ENCODE results near the gene C12orf54. TPM values are rescaled to one million over a fixed set of nuclear protein-coding genes. Genes with fewer than 3 reads are reported as not detected.
"Not testable (repeated sequence)": the region's sequence is repeated elsewhere in the genome, so short reads cannot be mapped to it uniquely, and the experiment has no call there.

Gene C12orf54
- total RNA-seq, 1 donor from 2014 or later, result not detected

DNA sequence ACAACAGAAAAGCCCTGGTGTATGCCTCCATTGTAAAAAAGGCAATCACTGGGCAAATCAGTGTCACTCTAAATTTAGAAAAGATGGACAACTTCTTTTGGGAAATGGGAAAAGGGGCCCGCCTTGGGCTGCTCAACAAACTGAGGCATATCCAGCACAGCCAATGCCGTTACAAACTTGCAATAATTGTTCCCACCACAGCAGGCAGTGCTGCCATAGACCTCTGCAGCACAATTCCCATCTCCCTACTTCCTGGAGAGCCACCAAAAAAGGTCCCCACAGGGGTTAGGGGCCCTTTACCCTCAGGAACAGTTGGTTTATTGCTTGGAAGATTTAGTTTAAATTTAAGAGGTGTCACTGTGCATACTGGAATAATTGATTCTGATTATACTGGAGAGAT, 26.7 kb downstream of the C12orf54 start:
- DNase-seq (ENCODE audit: low spot score), result no peak

GRCh38 chr12:48510111-48510510, 27.8 kb downstream of the C12orf54 start:
- no peak for DNase-seq (ENCODE audit: low spot score)

GRCh38 chr12:48512855-48513254, 30.6 kb downstream of the C12orf54 start:
- DNase-seq (ENCODE audit: low spot score), result no peak

DNA sequence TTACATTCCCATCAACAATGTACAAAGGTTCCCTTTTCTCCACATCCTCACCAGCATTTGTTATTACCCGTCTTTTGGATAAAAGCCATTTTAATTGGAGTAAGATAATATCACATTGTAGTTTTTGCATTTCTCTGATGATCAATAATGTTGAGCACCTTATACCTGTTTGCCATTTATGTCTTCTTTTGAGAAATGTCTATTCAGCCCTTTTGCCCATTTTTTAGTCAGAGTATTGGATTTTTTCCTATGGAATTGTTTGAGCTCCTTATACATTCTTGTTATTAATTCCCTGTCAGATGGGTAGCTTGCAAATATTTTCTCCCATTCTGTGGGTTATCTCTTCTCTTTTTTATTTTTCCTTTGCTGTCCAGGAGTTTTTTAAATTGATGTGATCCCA, 32.4 kb downstream of the C12orf54 start:
- DNase-seq (ENCODE audit: low spot score), result no peak

GRCh38 chr12:48520381-48520780, 38.1 kb downstream of the C12orf54 start:
- not testable (repeated sequence) for DNase-seq (ENCODE audit: low spot score)

DNA sequence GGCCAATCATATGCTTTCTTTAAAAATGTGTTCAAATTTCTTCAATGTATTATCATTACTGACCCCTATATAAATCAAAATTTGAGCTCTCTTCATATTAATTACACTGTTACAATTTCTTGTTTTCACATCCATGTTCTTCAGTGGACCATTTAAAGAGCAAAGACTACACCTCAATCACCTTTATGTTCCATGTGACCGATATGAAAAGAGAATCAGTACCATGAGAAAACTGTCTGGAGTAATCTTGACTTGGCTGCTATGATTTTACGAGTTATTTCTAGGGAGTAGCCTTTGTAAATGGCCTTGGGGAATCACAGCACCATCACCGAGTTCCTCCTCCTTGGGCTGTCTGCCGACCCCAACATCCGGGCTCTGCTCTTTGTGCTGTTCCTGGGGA, 43.0 kb downstream of the C12orf54 start, which contains the start of gene OR8S1:
Gene OR8S1 (plus strand): TSS at position 301 of the 400 bp plus-strand sequence. CDS start 0 bp downstream, at position 301.
- no peak for DNase-seq (ENCODE audit: low spot score)

DNA sequence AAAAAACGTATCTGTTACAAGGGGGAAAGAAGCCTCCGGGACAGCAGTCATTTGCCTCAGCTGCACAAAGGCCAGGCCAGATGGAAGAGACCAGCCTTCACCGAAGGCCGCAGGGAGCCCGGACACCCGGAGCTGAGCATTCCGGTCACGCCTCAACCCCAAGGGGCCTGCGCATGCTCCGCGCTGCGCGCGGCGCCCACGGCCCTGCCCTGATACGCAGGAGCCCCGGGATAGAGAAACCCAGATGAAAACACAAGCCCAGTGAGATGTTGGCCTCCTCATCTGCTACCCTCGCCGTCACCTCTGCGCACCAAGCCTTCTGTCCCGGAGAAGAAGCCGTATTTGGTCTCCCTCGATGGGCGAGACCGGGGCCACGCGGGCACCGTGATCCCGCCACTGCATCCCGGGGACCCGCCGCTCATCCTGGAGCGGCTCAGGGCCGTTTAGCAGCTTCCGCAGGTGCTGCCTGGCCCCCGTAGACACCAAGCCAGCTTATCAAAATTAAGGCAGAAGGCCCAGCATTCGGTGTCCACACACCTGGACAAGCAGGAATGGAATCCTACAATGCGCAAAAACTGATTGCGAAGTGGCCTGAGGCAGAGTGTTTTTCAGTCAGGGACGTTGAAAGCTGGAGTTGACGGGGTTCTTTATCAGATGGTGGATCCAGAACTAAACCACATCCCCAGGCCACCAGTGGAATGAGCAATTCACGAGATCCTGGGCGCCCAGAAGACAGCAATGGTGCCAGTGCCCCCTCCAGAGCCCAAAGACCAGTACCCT, 45.8 kb downstream of the C12orf54 start:
- no peak for DNase-seq (ENCODE audit: low spot score)

DNA sequence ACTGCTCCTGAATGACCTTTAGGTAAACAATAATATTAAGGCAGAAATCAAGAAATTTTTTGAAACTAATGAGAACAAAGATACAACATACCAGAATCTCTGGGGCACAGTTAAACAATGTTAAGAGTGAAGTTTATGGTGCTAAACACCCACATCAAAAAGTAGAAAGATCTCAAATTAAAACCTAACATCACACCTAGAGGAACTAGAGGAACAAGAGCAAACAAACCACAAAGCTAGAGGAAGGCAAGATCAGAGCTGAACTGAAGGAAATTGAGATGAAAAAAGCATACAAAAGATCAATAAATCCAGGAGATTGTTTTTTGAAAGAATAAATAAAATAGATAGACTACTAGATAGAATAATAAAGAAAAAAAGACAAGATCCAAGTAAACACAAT, 50.3 kb downstream of the C12orf54 start:
- DNase-seq (ENCODE audit: low spot score), result no peak

DNA sequence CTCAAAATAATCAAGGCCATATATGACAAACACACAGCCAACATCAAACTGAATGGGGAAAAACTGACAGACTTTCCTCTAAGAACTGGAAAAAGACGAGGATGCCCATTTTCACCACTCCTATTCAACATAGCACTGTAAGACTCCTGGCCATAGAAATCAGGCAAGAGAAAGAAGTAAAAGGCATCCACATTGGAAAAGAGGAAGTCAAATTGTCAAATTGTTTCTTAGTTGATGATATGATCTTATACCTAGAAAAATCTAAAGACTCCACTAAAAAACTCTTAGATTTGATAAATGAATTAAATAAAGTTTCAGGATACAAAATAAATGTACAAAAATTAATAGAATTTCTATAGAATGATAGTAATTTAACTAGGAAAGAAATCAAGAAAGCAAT, 54.3 kb downstream of the C12orf54 start:
- DNase-seq (ENCODE audit: low spot score), result no peak

DNA sequence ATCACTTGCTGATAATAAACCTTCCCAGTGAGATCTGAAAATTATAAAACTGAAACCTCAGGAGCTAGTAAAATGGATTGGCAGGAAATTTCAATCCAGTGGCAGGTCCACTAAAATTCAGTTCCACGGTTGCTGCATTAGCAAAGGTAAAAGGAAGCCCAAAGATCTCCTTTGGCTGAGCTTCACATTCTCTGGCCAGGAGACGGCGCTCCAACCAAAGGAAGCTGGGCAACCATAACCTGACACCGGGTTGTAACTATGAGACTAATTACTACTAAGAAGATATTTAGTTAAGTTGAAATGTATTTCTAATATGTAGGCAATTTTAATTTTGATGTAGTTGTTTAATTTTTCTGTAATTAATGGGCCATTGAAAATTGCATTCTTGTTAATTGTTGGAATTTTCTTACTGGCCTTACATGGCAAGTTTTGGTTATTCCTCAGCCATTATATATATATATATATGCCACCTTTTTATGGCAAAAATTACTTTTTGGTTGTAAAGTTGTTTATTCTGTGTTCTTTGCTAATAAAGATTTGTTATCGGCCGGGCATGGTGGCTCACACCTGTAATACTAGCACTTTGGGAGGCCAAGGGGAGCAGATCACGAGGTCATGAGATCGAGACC, 60.1 kb downstream of the C12orf54 start:
- no peak for DNase-seq (ENCODE audit: low spot score)

GRCh38 chr12:48545833-48546469, 63.7 kb downstream of the C12orf54 start:
- DNase-seq (ENCODE audit: low spot score), result no peak

Other genes starting within 250 kb of the C12orf54 start
- gene ZNF641, start 131.6 kb upstream of the C12orf54 start, total RNA-seq (ENCODE audit: insufficient read depth, low replicate concordance), result 61.4 TPM
- not detected for gene ANP32D, start 9.9 kb upstream of the C12orf54 start, total RNA-seq (ENCODE audit: insufficient read depth, low replicate concordance)
- not detected for gene OR8S1, start 43.1 kb downstream of the C12orf54 start, total RNA-seq (ENCODE audit: insufficient read depth, low replicate concordance)
- gene LALBA, start 87.5 kb downstream of the C12orf54 start, total RNA-seq (ENCODE audit: insufficient read depth, low replicate concordance), result not detected
- gene KANSL2, start 199.7 kb downstream of the C12orf54 start, total RNA-seq (ENCODE audit: insufficient read depth, low replicate concordance), result 64.3 TPM
- gene CCNT1, start 234.2 kb downstream of the C12orf54 start, total RNA-seq (ENCODE audit: insufficient read depth, low replicate concordance), result 109 TPM